Brain microvascular endothelial cell (primary cell): Measurements from ENCODE around the gene GUCA1A.

Experiments used
- DNase-seq: peaks from one replicate; pipeline ENCODE4 v3.0.0-alpha.2; 2020
- H3K27ac ChIP-seq: fragments of 250-450 bp; sonication (Bioruptor Pico); 2 replicates; pipeline ENCODE4 v1.5.1; 2020; ENCODE audit warnings: mild to moderate bottlenecking, moderate library complexity
- H3K27me3 ChIP-seq: fragments of 250-450 bp; sonication (Bioruptor Pico); replicated peaks from 2 replicates; pipeline ENCODE4 v1.5.1; 2020; ENCODE audit warnings: mild to moderate bottlenecking
- H3K36me3 ChIP-seq: fragments of 250-450 bp; sonication (Bioruptor Pico); replicated peaks from 2 replicates; pipeline ENCODE4 v1.5.1; 2020; ENCODE audit warnings: mild to moderate bottlenecking
- H3K4me3 ChIP-seq: 2 replicates; pipeline ENCODE4 v1.5.1; 2011; ENCODE audit warnings: low read depth, mild to moderate bottlenecking, control low read depth, low read length, moderate library complexity
- CTCF ChIP-seq: IDR thresholded peaks from 2 replicates; pipeline ENCODE4 v1.5.1; 2011; ENCODE audit warnings: low read depth, mild to moderate bottlenecking, moderate library complexity, low read length, control low read depth, inconsistent platforms; ENCODE audit errors: missing control alignments
- in situ Hi-C: cut with HindIII; loops from 2 replicates; pipeline ENCODE4 v1.10.0; 2017; ENCODE audit warnings: low sequenced_read_pairs, low pct_ligation_motif_present

GUCA1A gene

DNA sequence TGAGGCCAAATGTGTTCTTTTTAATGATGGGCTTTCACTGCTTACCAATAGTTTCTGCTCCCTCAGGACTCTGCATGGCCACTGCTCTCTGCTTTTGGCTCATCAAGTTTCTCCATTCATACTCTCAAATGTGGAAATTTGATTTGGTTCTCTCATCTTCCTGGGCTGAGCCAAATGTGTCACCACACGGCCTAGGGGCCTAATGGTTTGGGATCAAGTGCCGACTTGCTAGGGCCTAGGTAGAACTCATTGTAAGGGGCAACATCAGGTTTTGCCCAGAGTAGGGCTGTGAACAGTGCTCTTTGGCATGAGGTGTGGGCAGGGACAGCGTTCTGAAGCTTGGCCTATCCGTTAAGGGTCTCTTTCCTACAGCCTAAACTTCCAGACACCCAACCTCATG is 48.4 kb downstream of the GUCA1A start:
- no peak for TF ChIP-seq CTCF
- no peak for DNase-seq
- Histone ChIP-seq H3K4me3 (no peak overlapping the region), H3K36me3 (no peaks in the 10 kb centered on the region), H3K27ac (no peak overlapping the region), H3K27me3 (no peaks in the 10 kb centered on the region)
- in situ Hi-C loops = no loop called here

DNA sequence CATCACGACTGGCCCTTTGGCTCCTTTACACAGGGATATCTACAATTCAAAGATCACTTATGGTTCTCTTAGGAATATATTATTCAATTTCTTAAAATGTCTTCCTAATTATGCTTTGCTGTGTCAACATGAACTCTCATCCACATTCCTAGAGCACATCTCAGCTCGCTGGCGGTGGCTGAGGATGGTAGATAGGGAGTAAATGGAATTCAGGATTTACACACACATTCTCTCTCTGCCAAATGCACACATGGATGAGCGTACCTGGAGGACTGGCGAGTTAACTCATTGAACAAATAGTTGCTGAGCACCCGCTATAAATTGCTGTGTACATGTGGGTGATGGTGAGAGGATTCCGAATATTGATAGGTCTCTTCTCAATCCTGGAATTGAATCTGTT is 49.3 kb downstream of the GUCA1A start:
- H3K4me3 ChIP-seq = no peak overlapping the region
- H3K27me3 ChIP-seq = no peaks in the 10 kb centered on the region
- H3K27ac ChIP-seq = no peak overlapping the region
- in situ Hi-C loops = no loop called here
- no peak for TF ChIP-seq CTCF
- no peak for DNase-seq
- H3K36me3 ChIP-seq = no peaks in the 10 kb centered on the region

GRCh38 chr6:42224222-42225028 is 51.3 kb downstream of the GUCA1A start:
- H3K27ac ChIP-seq = peak overlapping the region; percentile 92
- peaks cover 4% of the 10 kb centered on the region for H3K36me3 ChIP-seq
- no peak overlapping the region for H3K4me3 ChIP-seq
- no peaks in the 10 kb centered on the region for H3K27me3 ChIP-seq
- no peak for TF ChIP-seq CTCF
- in situ Hi-C loops = no loop called here
- DNase-seq = peak; percentile 78

GRCh38 chr6:42225029-42225339 is 51.8 kb downstream of the GUCA1A start:
- no peak overlapping the region for H3K4me3 ChIP-seq
- H3K36me3 ChIP-seq = peaks cover 4% of the 10 kb centered on the region
- no peak for TF ChIP-seq CTCF
- H3K27ac ChIP-seq = peak overlapping the region; percentile 92
- DNase-seq = no peak
- in situ Hi-C loops = no loop called here
- no peaks in the 10 kb centered on the region for H3K27me3 ChIP-seq

DNA sequence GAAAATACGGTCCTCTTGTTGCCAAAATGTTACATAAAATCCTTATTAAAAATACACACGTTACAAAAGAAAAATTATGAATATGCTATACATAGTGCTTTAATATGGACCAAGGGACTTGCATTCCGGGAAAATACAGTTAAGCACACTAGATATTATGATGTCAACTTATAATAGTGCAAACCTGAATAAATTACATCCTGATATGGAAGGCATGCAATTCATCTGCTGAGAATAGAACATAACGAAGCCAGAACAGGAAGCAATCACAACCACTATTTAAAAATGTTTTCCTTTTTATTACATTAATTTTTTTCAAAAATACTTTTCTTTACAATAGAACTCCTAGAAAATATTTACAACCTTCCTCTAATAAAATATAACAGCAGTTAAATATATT is 52.3 kb downstream of the GUCA1A start:
- no peak overlapping the region for H3K4me3 ChIP-seq
- peaks cover 4% of the 10 kb centered on the region for H3K36me3 ChIP-seq
- in situ Hi-C loops = no loop called here
- DNase-seq = no peak
- TF ChIP-seq CTCF = no peak
- peak overlapping the region; percentile 92 for H3K27ac ChIP-seq
- no peaks in the 10 kb centered on the region for H3K27me3 ChIP-seq

DNA sequence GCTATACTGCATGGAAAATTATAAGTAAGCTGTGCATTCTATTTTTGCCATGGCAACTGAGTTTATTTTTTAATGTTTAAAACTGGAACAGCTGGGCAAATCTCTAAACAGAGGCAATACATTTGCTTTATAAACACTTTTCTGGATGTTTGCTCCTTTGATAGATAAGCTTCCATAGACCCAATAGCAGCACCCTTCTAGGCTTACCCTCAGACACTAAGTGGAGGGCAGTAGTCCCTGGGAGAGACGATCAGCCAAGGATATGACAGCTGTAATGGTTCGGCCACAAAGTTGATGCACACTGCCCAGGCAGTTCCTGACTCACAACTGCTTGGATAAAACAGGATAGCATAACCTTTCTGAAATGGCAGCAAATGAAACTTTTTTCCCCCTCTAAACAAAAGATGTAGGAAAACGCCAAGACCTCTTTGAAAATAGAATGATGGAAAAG is 53.0 kb downstream of the GUCA1A start:
- no peak for TF ChIP-seq CTCF
- peak overlapping the region; percentile 74 for H3K27ac ChIP-seq
- H3K4me3 ChIP-seq = no peak overlapping the region
- peak; percentile 66 for DNase-seq
- H3K36me3 ChIP-seq = peaks cover 4% of the 10 kb centered on the region
- in situ Hi-C loops = no loop called here
- no peaks in the 10 kb centered on the region for H3K27me3 ChIP-seq
